GM23248 (cell line): ENCODE results near the gene SLC45A1.

Experiments
- EZH2 ChIP-seq: fragments of 200-600 bp; sonication (generic); IDR thresholded peaks from 2 replicates; pipeline ENCODE4 v1.6.1; 2018; ENCODE audit warnings: antibody characterized with exemption, mild to moderate bottlenecking; ENCODE audit not compliant: insufficient read depth, poor library complexity, severe bottlenecking
- EZH2phosphoT487 ChIP-seq: fragments of 200-600 bp; sonication (generic); IDR thresholded peaks from 2 replicates; pipeline ENCODE4 v1.6.1; 2018; ENCODE audit warnings: antibody characterized with exemption, moderate library complexity, mild to moderate bottlenecking, low read depth; ENCODE audit not compliant: insufficient read depth

DNA sequence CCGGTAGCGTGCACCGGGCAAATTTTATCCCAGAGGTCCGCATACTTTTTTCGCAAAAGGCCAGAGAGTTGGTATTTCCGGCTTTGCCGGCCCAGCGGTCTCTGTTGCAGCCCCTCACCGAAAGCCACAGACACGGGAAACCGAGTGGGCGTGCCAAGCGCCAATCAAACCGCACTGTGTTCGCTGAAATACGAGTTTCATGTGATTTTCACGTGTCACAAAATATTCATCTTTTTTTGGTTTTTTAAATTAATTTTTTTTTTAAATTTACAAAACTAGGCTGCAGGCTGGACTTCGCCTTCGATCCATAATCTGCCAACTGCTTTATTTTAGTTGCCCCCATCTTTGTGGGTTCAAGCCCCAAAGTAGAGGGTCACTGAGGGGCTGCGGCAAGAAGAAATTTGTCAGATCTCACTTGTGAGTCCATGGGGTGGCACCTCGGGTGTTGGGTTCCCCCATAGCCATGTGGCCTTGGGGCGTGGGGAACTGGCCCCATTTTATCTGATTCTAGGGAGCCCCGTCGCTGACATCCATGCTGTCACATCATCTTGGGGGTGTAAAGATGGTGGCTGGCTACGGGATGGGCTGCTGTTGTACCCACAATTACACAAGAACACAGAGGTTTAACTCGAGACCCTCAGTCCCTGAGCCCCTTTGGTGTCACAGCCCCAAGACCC is 20.8 kb downstream of the SLC45A1 start:
- TF ChIP-seq EZH2 (no peak), EZH2phosphoT487 (no peak)
